HEK293 (cell line): ENCODE measurements around the gene BCL2L13.

ENCODE experiments used
- CTCF ChIA-PET: fragments of 350-600 bp; formaldehyde crosslinking; extraction: SDS; loops from one replicate; lab custom pipeline; 2021; ENCODE audit warnings: antibody characterized with exemption; lab: Yijun Ruan, JAX
- POLR2A ChIA-PET: fragments of 300-600 bp; formaldehyde crosslinking; extraction: SDS; loops from one replicate; lab custom pipeline; 2020; ENCODE audit warnings: antibody characterized with exemption, inconsistent platforms; lab: Yijun Ruan, JAX
- H3K27ac ChIP-seq: fragments of 200-500 bp; sonication (Bioruptor generic); 2 replicates; pipeline ENCODE4 v1.5.1; 2014; ENCODE audit warnings: low read depth, low read length, control low read depth, inconsistent platforms; ENCODE audit errors: extremely low read depth
- H3K36me3 ChIP-seq, 2 experiments: fragments of 200-500 bp in 1 of 2; sonication (Bioruptor generic) in 1 of 2; 1 replicate in 1 of 2; 2 replicates in 1 of 2; pipeline ENCODE4 v1.5.1; 2014 to 2017; ENCODE audit warnings: inconsistent platforms in 2 of 2, low read length in 2 of 2; ENCODE audit not compliant: control insufficient read depth in 2 of 2, insufficient read depth in 1 of 2
- H3K4me1 ChIP-seq: fragments of 200-500 bp; sonication (Bioruptor generic); 2 replicates; pipeline ENCODE4 v1.5.1; 2014; ENCODE audit warnings: mild to moderate bottlenecking, low read length, inconsistent platforms; ENCODE audit not compliant: control insufficient read depth, insufficient read depth
- H3K4me3 ChIP-seq: 2 replicates; pipeline ENCODE4 v1.5.1; 2011; ENCODE audit warnings: low read depth, mild to moderate bottlenecking, control low read depth, low read length, moderate library complexity
- H3K9me3 ChIP-seq: fragments of 200-500 bp; sonication (Bioruptor generic); 2 replicates; pipeline ENCODE4 v1.5.1; 2014; ENCODE audit warnings: low read depth, low read length, inconsistent platforms; ENCODE audit not compliant: control insufficient read depth, insufficient read depth
- AEBP2 ChIP-seq: fragments of 450-650 bp; formaldehyde crosslinking; IDR thresholded peaks from 2 replicates; pipeline ENCODE4 v1.5.1; 2016; ENCODE audit warnings: missing biosample characterization, missing genetic modification characterization, borderline replicate concordance
- BCL11B ChIP-seq: fragments of 450-650 bp; formaldehyde crosslinking; IDR thresholded peaks from 2 replicates; pipeline ENCODE4 v1.5.1; 2016; ENCODE audit warnings: low read depth, missing biosample characterization, missing genetic modification characterization
- KLF17 ChIP-seq: fragments of 450-650 bp; formaldehyde crosslinking; IDR thresholded peaks from 2 replicates; pipeline ENCODE4 v1.5.1; 2016; ENCODE audit warnings: missing biosample characterization, missing genetic modification characterization
- OSR2 ChIP-seq: fragments of 450-650 bp; formaldehyde crosslinking; IDR thresholded peaks from 2 replicates; pipeline ENCODE4 v1.5.1; 2016; ENCODE audit warnings: missing biosample characterization, missing genetic modification characterization
- PATZ1 ChIP-seq: fragments of 450-650 bp; formaldehyde crosslinking; IDR thresholded peaks from 2 replicates; pipeline ENCODE4 v1.5.1; 2016; ENCODE audit warnings: missing biosample characterization, missing genetic modification characterization
- PRDM10 ChIP-seq: fragments of 450-650 bp; formaldehyde crosslinking; IDR thresholded peaks from 2 replicates; pipeline ENCODE4 v1.5.1; 2016; ENCODE audit warnings: missing biosample characterization, missing genetic modification characterization
- TRIM28 ChIP-seq: IDR thresholded peaks from 2 replicates; pipeline ENCODE4 v1.6.1; 2011; ENCODE audit warnings: low read length, control low read depth, borderline replicate concordance
- ZBTB26 ChIP-seq: fragments of 450-650 bp; formaldehyde crosslinking; optimal IDR thresholded peaks from 2 replicates; pipeline ENCODE3; 2016; ENCODE audit warnings: missing biosample characterization, mild to moderate bottlenecking, missing genetic modification characterization
- ZBTB44 ChIP-seq: fragments of 450-650 bp; IDR thresholded peaks from 2 replicates; pipeline ENCODE4 v1.5.1; 2018; ENCODE audit warnings: missing biosample characterization, mild to moderate bottlenecking, missing genetic modification characterization
- ZFHX2 ChIP-seq: fragments of 450-650 bp; formaldehyde crosslinking; conservative IDR thresholded peaks from 2 replicates; pipeline ENCODE4 v1.5.1; 2016; ENCODE audit warnings: missing biosample characterization, missing genetic modification characterization
- ZNF148 ChIP-seq: fragments of 450-650 bp; formaldehyde crosslinking; IDR thresholded peaks from 2 replicates; pipeline ENCODE4 v1.5.0; 2017; ENCODE audit warnings: missing biosample characterization, missing genetic modification characterization, borderline replicate concordance
- ZNF18 ChIP-seq: fragments of 450-650 bp; formaldehyde crosslinking; IDR thresholded peaks from 2 replicates; pipeline ENCODE4 v1.5.1; 2016; ENCODE audit warnings: missing biosample characterization, missing genetic modification characterization
- ZNF211 ChIP-seq: fragments of 450-650 bp; formaldehyde crosslinking; IDR thresholded peaks from 2 replicates; pipeline ENCODE4 v1.5.1; 2016; ENCODE audit warnings: low read depth, missing biosample characterization, missing genetic modification characterization
- ZNF544 ChIP-seq: fragments of 450-650 bp; formaldehyde crosslinking; IDR thresholded peaks from 2 replicates; pipeline ENCODE4 v1.5.0; 2017; ENCODE audit warnings: missing biosample characterization, missing genetic modification characterization
- ZNF621 ChIP-seq: fragments of 450-650 bp; formaldehyde crosslinking; IDR thresholded peaks from 2 replicates; pipeline ENCODE4 v1.5.1; 2017; ENCODE audit warnings: missing biosample characterization, missing genetic modification characterization
- ZNF843 ChIP-seq: fragments of 450-650 bp; formaldehyde crosslinking; IDR thresholded peaks from 2 replicates; pipeline ENCODE4 v1.5.1; 2016; ENCODE audit warnings: missing biosample characterization, missing genetic modification characterization
- ZSCAN5A ChIP-seq: fragments of 450-650 bp; formaldehyde crosslinking; IDR thresholded peaks from 2 replicates; pipeline ENCODE4 v1.5.1; 2016; ENCODE audit warnings: missing biosample characterization, missing genetic modification characterization

BCL2L13 gene

GRCh38 chr22:17628406-17629172 is 10.0 kb upstream of the BCL2L13 start, which contains the start of gene ATP6V1E1 (continued):
- TF ChIP-seq ZNF621 (tag by site-specific recombination) (no peak), AEBP2 (no peak), TRIM28 (no peak), ZBTB26 (peak; percentile 49)

GRCh38 chr22:17629173-17629489 is 9.4 kb upstream of the BCL2L13 start:
- POLR2A ChIA-PET = interaction anchor here (0.6 to 0.9 kb wide), 3 partner anchors 8 to 38 kb away, joined by 3 read pairs; partner anchors contain the start of gene BCL2L13
- H3K4me1 ChIP-seq = peaks cover 7% of the 10 kb centered on the region
- H3K9me3 ChIP-seq = no peaks in the 10 kb centered on the region
- CTCF ChIA-PET = interaction anchor here (0.6 to 0.7 kb wide), 2 partner anchors 60 to 513 kb away, joined by 3 read pairs; no protein-coding TSS in a partner anchor
- peak overlapping the region; percentile 86 for H3K27ac ChIP-seq
- peaks cover 10 to 14% of the 10 kb centered on the region in 2 experiments; a peak in 2 of 3 replicates for H3K36me3 ChIP-seq
- H3K4me3 ChIP-seq = peak overlapping the region; percentile 80
- TF ChIP-seq ZNF211 (tag by site-specific recombination) = no peak
- no peak for TF ChIP-seq PATZ1 (tag by site-specific recombination)
- 0 out of 2 replicates have a peak, but pooled peaks have one; percentile 20 for TF ChIP-seq BCL11B (tag by site-specific recombination)
- no peak for TF ChIP-seq ZNF18 (tag by site-specific recombination)
- no peak for TF ChIP-seq ZNF544
- no peak for TF ChIP-seq ZBTB44 (tag by site-specific recombination)
- TF ChIP-seq ZNF843 (tag by site-specific recombination) = no peak
- no peak for TF ChIP-seq ZFHX2
- TF ChIP-seq PRDM10 (tag by site-specific recombination) = peak; percentile 50
- no peak for TF ChIP-seq ZSCAN5A
- TF ChIP-seq ZNF148 (tag by site-specific recombination) = no peak
- peak; percentile 9; the same call in 1 of the 2 replicates for TF ChIP-seq KLF17 (tag by site-specific recombination)
- no peak for TF ChIP-seq OSR2 (tag by site-specific recombination)
